ENCODE data around the gene ZFY. TPM values are rescaled to one million over a fixed set of nuclear protein-coding genes. Genes with fewer than 3 reads are reported as not detected.

Gene ZFY
- total and polyA plus RNA-seq, 9 donors = 0.18 TPM; not detected in 8

DNA sequence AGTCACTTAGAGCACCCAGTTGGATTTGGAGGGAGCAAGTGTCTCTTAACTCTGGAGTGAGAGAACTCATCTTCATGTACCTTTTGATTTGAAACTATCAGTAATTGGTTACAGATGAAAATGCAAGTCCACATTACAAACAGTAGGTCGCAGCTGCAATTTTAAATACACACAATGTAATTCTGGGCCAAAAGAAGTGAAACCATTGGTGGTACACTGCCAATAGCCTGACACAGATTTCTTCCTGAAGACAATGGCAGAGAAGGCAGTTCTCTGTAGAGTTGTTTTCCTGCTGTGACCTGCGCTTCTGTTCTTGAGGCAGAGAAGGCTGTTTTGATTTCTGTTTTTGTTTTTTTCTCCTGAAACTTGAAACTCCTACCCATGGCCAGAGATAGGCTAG lies 86.0 kb downstream of the ZFY start:
- H3K27me3 ChIP-seq = no peaks in the 10 kb centered on the region
- H3K27ac ChIP-seq = no peak overlapping the region
- H3K4me1 ChIP-seq (ENCODE audit: insufficient read depth) = no peaks in the 10 kb centered on the region
- no peak for DNase-seq
- intact Hi-C loops (cut with DNase I) = no loop called here
- H3K9me3 ChIP-seq = no peaks in the 10 kb centered on the region
- no CpG with 5 or more reads among the region's 2 CpGs for WGBS, 3 donors
- no peaks in the 10 kb centered on the region for H3K36me3 ChIP-seq
- no peak overlapping the region for H3K4me3 ChIP-seq
- TF ChIP-seq POLR2A (IDR thresholded peaks at IDR 0.05) (no peak), EP300 (IDR thresholded peaks at IDR 0.05) (no peak)
- TF ChIP-seq, protein P1, sequence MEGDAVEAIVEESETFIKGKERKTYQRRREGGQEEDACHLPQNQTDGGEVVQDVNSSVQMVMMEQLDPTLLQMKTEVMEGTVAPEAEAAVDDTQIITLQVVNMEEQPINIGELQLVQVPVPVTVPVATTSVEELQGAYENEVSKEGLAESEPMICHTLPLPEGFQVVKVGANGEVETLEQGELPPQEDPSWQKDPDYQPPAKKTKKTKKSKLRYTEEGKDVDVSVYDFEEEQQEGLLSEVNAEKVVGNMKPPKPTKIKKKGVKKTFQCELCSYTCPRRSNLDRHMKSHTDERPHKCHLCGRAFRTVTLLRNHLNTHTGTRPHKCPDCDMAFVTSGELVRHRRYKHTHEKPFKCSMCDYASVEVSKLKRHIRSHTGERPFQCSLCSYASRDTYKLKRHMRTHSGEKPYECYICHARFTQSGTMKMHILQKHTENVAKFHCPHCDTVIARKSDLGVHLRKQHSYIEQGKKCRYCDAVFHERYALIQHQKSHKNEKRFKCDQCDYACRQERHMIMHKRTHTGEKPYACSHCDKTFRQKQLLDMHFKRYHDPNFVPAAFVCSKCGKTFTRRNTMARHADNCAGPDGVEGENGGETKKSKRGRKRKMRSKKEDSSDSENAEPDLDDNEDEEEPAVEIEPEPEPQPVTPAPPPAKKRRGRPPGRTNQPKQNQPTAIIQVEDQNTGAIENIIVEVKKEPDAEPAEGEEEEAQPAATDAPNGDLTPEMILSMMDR (IDR thresholded peaks at IDR 0.05) = no peak

DNA sequence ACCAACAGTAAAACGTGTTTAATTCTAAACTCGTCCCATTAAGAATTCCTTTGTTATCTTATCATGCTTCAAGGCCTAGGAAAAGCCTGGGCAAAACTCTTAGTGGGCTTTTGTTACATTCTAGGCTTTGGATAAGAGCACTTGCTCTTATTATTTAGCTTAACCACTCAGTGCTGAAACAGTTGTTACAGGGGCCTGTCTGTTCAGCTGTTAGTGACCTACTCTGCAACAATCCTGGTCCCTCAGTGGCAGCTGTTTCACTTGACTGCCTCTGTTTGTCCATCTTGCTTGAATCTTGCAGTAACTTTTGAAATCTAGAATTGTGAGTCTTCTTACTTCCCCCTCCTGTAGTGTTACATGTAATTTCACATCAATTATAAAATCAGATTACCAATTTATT lies 88.4 kb downstream of the ZFY start:
- intact Hi-C loops (cut with DNase I) = no loop called here
- TF ChIP-seq POLR2A (IDR thresholded peaks at IDR 0.05) (no peak), EP300 (IDR thresholded peaks at IDR 0.05) (no peak)
- TF ChIP-seq, protein P1 (IDR thresholded peaks at IDR 0.05) = no peak
- no CpG with 5 or more reads among the region's 2 CpGs for whole genome bisulfite sequencing, 3 donors

DNA sequence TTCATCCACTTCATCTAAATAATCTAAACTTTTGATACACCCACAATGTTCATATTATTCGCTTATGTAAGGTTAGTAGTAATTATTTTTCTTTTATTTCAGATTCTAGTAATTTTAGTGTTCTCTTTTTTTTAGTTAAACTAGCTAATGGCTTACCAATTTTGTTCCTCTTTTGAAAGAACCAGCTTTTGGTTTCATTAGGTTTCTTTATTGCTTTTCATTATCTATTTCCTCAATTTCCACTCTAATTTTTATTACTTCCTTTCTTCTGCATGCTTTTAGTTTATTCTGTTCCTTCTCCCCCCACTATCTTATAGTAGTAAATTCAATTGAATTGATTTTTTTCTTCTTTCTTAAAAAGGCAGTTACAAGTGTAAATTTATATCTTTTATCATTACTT lies 90.2 kb downstream of the ZFY start:
- no peaks in the 10 kb centered on the region for H3K36me3 ChIP-seq
- no peaks in the 10 kb centered on the region for H3K9me3 ChIP-seq
- no peak for DNase-seq
- no peaks in the 10 kb centered on the region for H3K4me1 ChIP-seq (ENCODE audit: insufficient read depth)
- no peak overlapping the region for H3K4me3 ChIP-seq
- TF ChIP-seq POLR2A (IDR thresholded peaks at IDR 0.05) (no peak), EP300 (IDR thresholded peaks at IDR 0.05) (no peak)
- TF ChIP-seq, protein P1 (IDR thresholded peaks at IDR 0.05) = no peak
- no peak overlapping the region for H3K27ac ChIP-seq
- intact Hi-C loops (cut with DNase I) = no loop called here
- no peaks in the 10 kb centered on the region for H3K27me3 ChIP-seq
- WGBS, 3 donors = no CpG with 5 or more reads among the region's 1 CpG

More for the DNA sequence above, 88.4 kb downstream of the ZFY start:
- no peak overlapping the region for H3K4me3 ChIP-seq
- no peak for DNase-seq
- no peaks in the 10 kb centered on the region for H3K27me3 ChIP-seq
- H3K9me3 ChIP-seq = no peaks in the 10 kb centered on the region
- no peak overlapping the region for H3K27ac ChIP-seq
- no peaks in the 10 kb centered on the region for H3K4me1 ChIP-seq (ENCODE audit: insufficient read depth)
- no peaks in the 10 kb centered on the region for H3K36me3 ChIP-seq

Small RNA genes lying within 50 kb of the gene (small RNA-seq; reads per million reads assigned to genes)
- not detected for gene EEF1A1P41

Other genes starting within 250 kb of the ZFY start
- gene SRY, start 147.7 kb upstream of the ZFY start, total RNA-seq = not detected
- not detected for gene SRY, start 147.7 kb upstream of the ZFY start, polyA plus RNA-seq
- 1 to 10 TPM in 1 of 7 donors, not detected in 6; 1.6 TPM for gene RPS4Y1, start 93.8 kb upstream of the ZFY start, total RNA-seq
- not detected for gene RPS4Y1, start 93.8 kb upstream of the ZFY start, polyA plus RNA-seq